Immature natural killer cell (primary cell): ENCODE data around the gene RPS6KA2. TPM values are rescaled to one million over a fixed set of nuclear protein-coding genes. Genes with fewer than 3 reads are reported as not detected.

Experiments used
- DNase-seq, 3 donors: peaks; one replicate each; pipeline ENCODE4 v3.0.0; 2022; ENCODE audit warnings: mixed read lengths in 1 of 3
- H3K27ac Mint-ChIP-seq, 6 donors: one replicate each; pipeline ENCODE4 v1.8.0; 2020; ENCODE audit warnings: mixed read lengths in 6 of 6, mild to moderate bottlenecking in 5 of 6, inconsistent platforms in 4 of 6, moderate library complexity in 3 of 6
- H3K27me3 Mint-ChIP-seq, 3 donors: one replicate each; pipeline ENCODE4 v1.8.0; 2020 to 2021; ENCODE audit warnings: low read depth in 3 of 3, mild to moderate bottlenecking in 3 of 3, mixed read lengths in 3 of 3, moderate library complexity in 3 of 3, inconsistent platforms in 1 of 3
- H3K36me3 Mint-ChIP-seq, 3 donors: one replicate each; pipeline ENCODE4 v1.8.0; 2020; ENCODE audit warnings: mixed read lengths in 3 of 3, inconsistent platforms in 2 of 3, mild to moderate bottlenecking in 2 of 3
- H3K4me1 Mint-ChIP-seq, 2 donors: one replicate each; pipeline ENCODE4 v1.8.0; 2020; ENCODE audit warnings: inconsistent platforms in 2 of 2, mild to moderate bottlenecking in 2 of 2, mixed read lengths in 2 of 2, moderate library complexity in 1 of 2
- H3K4me3 Mint-ChIP-seq, 5 donors: one replicate each; pipeline ENCODE4 v1.8.0; 2020; ENCODE audit warnings: mild to moderate bottlenecking in 5 of 5, mixed read lengths in 5 of 5, inconsistent platforms in 3 of 5, moderate library complexity in 3 of 5
- H3K9me3 Mint-ChIP-seq, 6 donors: one replicate each; pipeline ENCODE4 v1.8.0; 2020; ENCODE audit warnings: mild to moderate bottlenecking in 6 of 6, mixed read lengths in 6 of 6, inconsistent platforms in 4 of 6, moderate library complexity in 3 of 6
- polyA plus RNA-seq, 3 donors: library from polyadenylated mRNA; unstranded; fragments of 300-500 nt; fragmentation: Illumina TruSeq; gene quantifications; one replicate each; pipeline ENCODE4 v1.2.3, GENCODE V29; 2021

Gene RPS6KA2
- polyA plus RNA-seq, 3 donors from 2014 or later, result 2.5 to 5.3 (median 3.4) TPM

GRCh38 chr6:166434336-166434735 lies 192.7 kb downstream of the RPS6KA2 start:
- no peak for DNase-seq
- H3K9me3 Mint-ChIP-seq, result no peaks in the 10 kb centered on the region
- peaks cover 0 to 3% (median 0%) of the 10 kb centered on the region in 3 donors for H3K36me3 Mint-ChIP-seq
- no peak overlapping the region for H3K4me3 Mint-ChIP-seq
- peaks cover 21 to 32% of the 10 kb centered on the region in 2 donors for H3K4me1 Mint-ChIP-seq
- H3K27ac Mint-ChIP-seq, result no peak overlapping the region
- H3K27me3 Mint-ChIP-seq, result peaks cover 3 to 12% (median 12%) of the 10 kb centered on the region in 3 donors

GRCh38 chr6:166433096-166433495 lies 194.0 kb downstream of the RPS6KA2 start:
- H3K36me3 Mint-ChIP-seq, result peaks cover 0 to under 1% (median 0%) of the 10 kb centered on the region in 3 donors
- peaks cover 2 to 10% (median 6%) of the 10 kb centered on the region in 3 donors for H3K27me3 Mint-ChIP-seq
- H3K27ac Mint-ChIP-seq, result no peak overlapping the region
- DNase-seq, result no peak
- H3K4me1 Mint-ChIP-seq, result peaks cover 19 to 27% of the 10 kb centered on the region in 2 donors
- H3K9me3 Mint-ChIP-seq, result peaks cover 0 to 3% (median 0%) of the 10 kb centered on the region in 6 donors
- H3K4me3 Mint-ChIP-seq, result no peak overlapping the region

GRCh38 chr6:166430269-166430668 lies 196.8 kb downstream of the RPS6KA2 start:
- DNase-seq, result no peak
- Mint-ChIP-seq H3K27ac (no peak overlapping the region), H3K36me3 (no peaks in the 10 kb centered on the region), H3K4me3 (no peak overlapping the region), H3K9me3 (peaks cover 0 to 3% (median 0%) of the 10 kb centered on the region in 6 donors), H3K4me1 (peaks cover 1 to 2% of the 10 kb centered on the region in 2 donors), H3K27me3 (peaks cover 0 to 2% (median 1%) of the 10 kb centered on the region in 3 donors)

GRCh38 chr6:166424431-166424830 lies 202.6 kb downstream of the RPS6KA2 start:
- Mint-ChIP-seq H3K4me3 (no peak overlapping the region), H3K27ac (no peak overlapping the region), H3K36me3 (no peaks in the 10 kb centered on the region), H3K9me3 (peaks cover 0 to 3% (median 0%) of the 10 kb centered on the region in 6 donors), H3K4me1 (peaks cover 12 to 13% of the 10 kb centered on the region in 2 donors), H3K27me3 (peaks cover 0 to 10% (median 6%) of the 10 kb centered on the region in 3 donors)
- no peak for DNase-seq

- H3K36me3 Mint-ChIP-seq, result no peaks in the 10 kb centered on the region
- H3K27ac Mint-ChIP-seq, result no peak overlapping the region
- no peak for DNase-seq
- no peak overlapping the region for H3K4me3 Mint-ChIP-seq
- peaks cover 0 to 3% (median 0%) of the 10 kb centered on the region in 6 donors for H3K9me3 Mint-ChIP-seq
- peaks cover 3 to 12% (median 11%) of the 10 kb centered on the region in 3 donors for H3K27me3 Mint-ChIP-seq
- peaks cover 18 to 19% of the 10 kb centered on the region in 2 donors for H3K4me1 Mint-ChIP-seq
Observed at GRCh38 chr6:166423781-166424180, 203.3 kb downstream of the RPS6KA2 start.

GRCh38 chr6:166423051-166423745 lies 203.9 kb downstream of the RPS6KA2 start:
- Mint-ChIP-seq H3K9me3 (no peaks in the 10 kb centered on the region), H3K27ac (no peak overlapping the region), H3K4me1 (peaks cover 24 to 25% of the 10 kb centered on the region in 2 donors), H3K4me3 (no peak overlapping the region), H3K36me3 (no peaks in the 10 kb centered on the region), H3K27me3 (peaks cover 3 to 16% (median 11%) of the 10 kb centered on the region in 3 donors)
- DNase-seq, result no peak

- Mint-ChIP-seq H3K36me3 (no peaks in the 10 kb centered on the region), H3K4me1 (peaks cover 32 to 33% of the 10 kb centered on the region in 2 donors), H3K9me3 (no peaks in the 10 kb centered on the region), H3K27ac (no peak overlapping the region), H3K4me3 (no peak overlapping the region), H3K27me3 (peaks cover 6 to 18% (median 15%) of the 10 kb centered on the region in 3 donors)
- no peak for DNase-seq
Observed at GRCh38 chr6:166422201-166422940, 204.7 kb downstream of the RPS6KA2 start.

GRCh38 chr6:166420351-166420750 lies 206.7 kb downstream of the RPS6KA2 start:
- Mint-ChIP-seq H3K4me1 (peaks cover 53 to 54% of the 10 kb centered on the region in 2 donors), H3K27me3 (peaks cover 15 to 32% (median 24%) of the 10 kb centered on the region in 3 donors), H3K9me3 (peaks cover 0 to 2% (median 0%) of the 10 kb centered on the region in 6 donors), H3K27ac (peak overlapping the region in 4 of 6 donors; percentile 29 to 69 (median 50)), H3K36me3 (peaks cover 0 to 8% (median 4%) of the 10 kb centered on the region in 3 donors), H3K4me3 (peak overlapping the region in 1 of 5 donors; percentile 8)
- DNase-seq, result no peak

GRCh38 chr6:166419717-166420116 lies 207.3 kb downstream of the RPS6KA2 start:
- Mint-ChIP-seq H3K9me3 (peaks cover 0 to 2% (median 0%) of the 10 kb centered on the region in 6 donors), H3K27me3 (peaks cover 15 to 32% (median 27%) of the 10 kb centered on the region in 3 donors), H3K4me1 (peaks cover 59 to 60% of the 10 kb centered on the region in 2 donors), H3K4me3 (peak overlapping the region in 3 of 5 donors; percentile 31 to 60 (median 52)), H3K27ac (peak overlapping the region in 5 of 6 donors; percentile 69 to 98 (median 95)), H3K36me3 (peaks cover 0 to 11% (median 4%) of the 10 kb centered on the region in 3 donors)
- DNase-seq, result no peak

GRCh38 chr6:166419286-166419685 lies 207.8 kb downstream of the RPS6KA2 start:
- peaks cover 0 to 2% (median 0%) of the 10 kb centered on the region in 6 donors for H3K9me3 Mint-ChIP-seq
- DNase-seq, result peak; percentile 73 to 77 (median 75)
- peaks cover 15 to 32% (median 27%) of the 10 kb centered on the region in 3 donors for H3K27me3 Mint-ChIP-seq
- peak overlapping the region; percentile 69 to 98 (median 90) for H3K27ac Mint-ChIP-seq
- peaks cover 63 to 64% of the 10 kb centered on the region in 2 donors for H3K4me1 Mint-ChIP-seq
- peaks cover 0 to 11% (median 4%) of the 10 kb centered on the region in 3 donors for H3K36me3 Mint-ChIP-seq
- H3K4me3 Mint-ChIP-seq, result peak overlapping the region; percentile 31 to 68 (median 60)

- peak in 1 of 3 donors; percentile 31 for DNase-seq
- Mint-ChIP-seq H3K4me3 (peak overlapping the region; percentile 52 to 68 (median 62)), H3K27me3 (peaks cover 15 to 30% (median 27%) of the 10 kb centered on the region in 3 donors), H3K4me1 (peaks cover 64 to 66% of the 10 kb centered on the region in 2 donors), H3K27ac (peak overlapping the region; percentile 69 to 98 (median 90)), H3K9me3 (peaks cover 0 to 2% (median 0%) of the 10 kb centered on the region in 6 donors), H3K36me3 (peaks cover 0 to 11% (median 4%) of the 10 kb centered on the region in 3 donors)
Observed at GRCh38 chr6:166418691-166419143, 208.3 kb downstream of the RPS6KA2 start.

GRCh38 chr6:166417285-166417691 lies 209.8 kb downstream of the RPS6KA2 start:
- H3K27me3 Mint-ChIP-seq, result peaks cover 16 to 27% (median 27%) of the 10 kb centered on the region in 3 donors
- peak overlapping the region; percentile 72 to 98 (median 94) for H3K27ac Mint-ChIP-seq
- peak; percentile 77 to 83 (median 79) for DNase-seq
- peak overlapping the region; percentile 72 to 85 (median 78) for H3K4me3 Mint-ChIP-seq
- peaks cover 64 to 66% of the 10 kb centered on the region in 2 donors for H3K4me1 Mint-ChIP-seq
- H3K9me3 Mint-ChIP-seq, result peaks cover 0 to 2% (median 0%) of the 10 kb centered on the region in 6 donors
- peaks cover 0 to 11% (median 4%) of the 10 kb centered on the region in 3 donors for H3K36me3 Mint-ChIP-seq

GRCh38 chr6:166415833-166416347 lies 211.2 kb downstream of the RPS6KA2 start:
- no peak for DNase-seq
- peaks cover 0 to 11% (median 4%) of the 10 kb centered on the region in 3 donors for H3K36me3 Mint-ChIP-seq
- peak overlapping the region; percentile 72 to 85 (median 78) for H3K4me3 Mint-ChIP-seq
- H3K27me3 Mint-ChIP-seq, result peaks cover 20 to 31% (median 26%) of the 10 kb centered on the region in 3 donors
- H3K4me1 Mint-ChIP-seq, result peaks cover 75 to 80% of the 10 kb centered on the region in 2 donors
- peaks cover 0 to 2% (median 0%) of the 10 kb centered on the region in 6 donors for H3K9me3 Mint-ChIP-seq
- H3K27ac Mint-ChIP-seq, result peak overlapping the region; percentile 64 to 98 (median 90)
